Kidney tubule cell (primary cell): ENCODE data around the gene KLRF2.
"Not testable (repeated sequence)": the region's sequence is repeated elsewhere in the genome, so short reads cannot be mapped to it uniquely, and the experiment has no call there.

Source experiments
- DNase-seq: peaks from one replicate; pipeline ENCODE4 v3.0.0-alpha.2; 2018; ENCODE audit warnings: low spot score

Gene KLRF2, protein sequence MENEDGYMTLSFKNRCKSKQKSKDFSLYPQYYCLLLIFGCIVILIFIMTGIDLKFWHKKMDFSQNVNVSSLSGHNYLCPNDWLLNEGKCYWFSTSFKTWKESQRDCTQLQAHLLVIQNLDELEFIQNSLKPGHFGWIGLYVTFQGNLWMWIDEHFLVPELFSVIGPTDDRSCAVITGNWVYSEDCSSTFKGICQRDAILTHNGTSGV

DNA sequence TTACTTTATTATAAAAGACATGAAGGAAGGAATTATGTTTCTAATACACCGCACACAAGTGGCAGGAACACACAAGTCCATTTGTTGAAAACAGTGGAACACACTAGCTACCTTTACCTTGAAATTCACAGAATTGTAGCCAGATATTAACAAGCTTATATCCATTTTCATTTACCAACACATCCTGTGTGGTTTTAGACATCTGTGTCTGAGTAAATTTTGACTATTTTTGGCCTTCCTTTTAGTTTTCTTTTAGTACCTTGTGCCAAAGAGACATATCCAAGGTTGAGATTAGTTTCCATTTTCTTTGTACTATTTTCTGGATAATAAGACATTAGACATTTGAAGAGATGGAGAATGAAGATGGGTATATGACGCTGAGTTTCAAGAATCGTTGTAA lies at the start of gene KLRF2:
Gene KLRF2, plus strand, starts transcription at position 244 of the 400 bp plus-strand sequence. Its CDS starts 107 bp downstream, at position 351.
- no peak for DNase-seq

GRCh38 chr12:9831720-9832119 lies 49.6 kb upstream of the KLRF2 start:
- no peak for DNase-seq

- DNase-seq, result no peak
Measured at GRCh38 chr12:9843407-9843806, 37.9 kb upstream of the KLRF2 start.

DNA sequence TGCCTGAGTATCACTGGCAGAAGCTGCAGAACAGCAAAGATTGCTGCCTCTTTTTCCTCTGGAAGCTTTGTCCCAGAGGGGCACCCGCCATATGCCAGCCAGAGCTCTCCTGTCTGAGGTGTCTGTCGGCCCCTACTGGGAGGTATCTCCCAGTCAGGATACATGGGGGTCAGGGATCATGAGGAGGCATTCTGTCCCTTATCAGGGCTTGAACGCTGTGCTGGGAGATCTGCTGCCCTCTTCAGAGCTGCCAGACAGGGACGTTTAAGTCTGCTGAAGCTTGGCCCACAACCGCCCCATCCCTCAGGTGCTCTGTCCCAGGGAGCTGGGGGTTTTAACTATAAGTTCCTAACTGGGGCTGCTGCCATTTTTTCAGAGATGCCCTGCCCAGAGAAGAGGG lies 32.4 kb upstream of the KLRF2 start:
- DNase-seq, result no peak

DNA sequence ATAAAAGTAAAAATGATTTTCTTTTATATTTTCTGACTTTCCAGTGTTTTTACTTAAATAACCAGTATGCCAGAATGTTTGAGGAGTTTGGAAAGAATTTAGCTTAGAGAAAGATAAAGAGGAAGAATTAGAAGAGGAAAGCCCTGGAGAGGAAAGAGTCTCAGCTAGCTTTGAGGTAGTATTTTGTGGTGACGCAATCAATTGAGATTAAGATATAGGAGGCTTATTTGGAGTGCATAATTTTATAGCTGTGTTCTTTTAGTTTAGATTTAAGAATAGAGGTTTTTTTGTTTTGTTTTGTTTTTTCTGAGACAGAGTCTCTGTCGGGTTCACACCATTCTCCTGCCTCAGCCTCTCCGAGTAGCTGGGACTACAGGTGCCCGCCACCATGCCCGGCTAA lies 30.2 kb upstream of the KLRF2 start:
- DNase-seq, result no peak

GRCh38 chr12:9851927-9852326 lies 29.4 kb upstream of the KLRF2 start:
- DNase-seq, result no peak

DNA sequence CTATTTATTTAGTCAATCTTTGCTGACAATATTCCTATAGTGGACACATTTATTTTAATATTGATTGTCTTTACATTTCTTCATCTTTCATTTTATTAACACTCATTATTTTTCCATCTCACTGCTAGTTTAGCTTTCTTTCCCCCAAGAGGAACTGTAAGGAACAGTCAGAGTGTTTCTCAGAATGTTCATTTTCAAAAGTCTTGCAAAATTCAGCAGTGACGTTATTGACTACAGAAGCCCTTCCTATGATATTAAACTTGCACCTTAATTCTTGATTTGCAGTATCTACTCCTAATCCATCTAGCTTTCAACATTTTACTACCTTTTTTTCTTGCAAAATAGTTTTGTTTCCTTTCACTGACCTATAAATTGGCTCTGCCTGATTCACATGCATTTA lies 25.1 kb upstream of the KLRF2 start:
- DNase-seq, result no peak

GRCh38 chr12:9856894-9857293 lies 24.4 kb upstream of the KLRF2 start:
- no peak for DNase-seq

DNA sequence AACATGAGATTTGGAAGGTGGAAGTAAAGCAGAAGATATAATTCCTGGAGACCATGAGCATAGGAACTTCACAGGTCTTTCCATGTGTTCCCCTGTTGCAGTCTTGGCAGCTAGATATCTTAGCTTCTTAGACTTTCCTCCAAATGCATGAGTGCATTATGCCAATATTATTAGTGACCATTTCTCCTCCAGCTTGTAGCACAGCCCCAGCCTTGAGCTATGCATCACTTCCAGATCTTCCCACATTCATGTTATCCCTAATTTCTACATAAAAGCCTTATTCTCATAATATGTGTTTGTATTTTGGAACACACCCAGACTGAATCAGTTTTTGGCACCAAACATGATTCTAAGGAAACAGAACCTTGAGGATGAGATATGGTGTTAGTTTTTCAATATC lies 23.2 kb upstream of the KLRF2 start:
- DNase-seq, result no peak

- no peak for DNase-seq
Measured at GRCh38 chr12:9864913-9865675, 16.2 kb upstream of the KLRF2 start.

DNA sequence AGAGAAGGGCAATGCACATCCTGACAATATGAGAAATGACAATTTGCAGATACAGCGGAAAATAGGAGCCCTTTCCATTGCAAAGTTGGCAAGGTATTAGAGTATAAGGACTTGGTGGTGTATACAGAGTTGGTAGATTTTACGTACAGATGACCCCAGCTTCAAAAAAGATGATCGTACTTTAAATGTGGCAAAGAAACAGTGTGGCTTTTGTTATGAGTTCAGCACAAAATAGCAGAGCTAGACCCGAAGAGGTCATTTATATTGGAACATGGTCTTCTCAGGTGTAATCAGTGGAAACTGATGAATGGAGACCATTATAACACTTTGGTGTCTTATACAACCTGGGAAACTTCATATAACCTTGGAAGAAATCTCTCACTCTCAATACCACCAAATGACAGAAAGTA lies 14.4 kb upstream of the KLRF2 start:
- DNase-seq, result no peak

DNA sequence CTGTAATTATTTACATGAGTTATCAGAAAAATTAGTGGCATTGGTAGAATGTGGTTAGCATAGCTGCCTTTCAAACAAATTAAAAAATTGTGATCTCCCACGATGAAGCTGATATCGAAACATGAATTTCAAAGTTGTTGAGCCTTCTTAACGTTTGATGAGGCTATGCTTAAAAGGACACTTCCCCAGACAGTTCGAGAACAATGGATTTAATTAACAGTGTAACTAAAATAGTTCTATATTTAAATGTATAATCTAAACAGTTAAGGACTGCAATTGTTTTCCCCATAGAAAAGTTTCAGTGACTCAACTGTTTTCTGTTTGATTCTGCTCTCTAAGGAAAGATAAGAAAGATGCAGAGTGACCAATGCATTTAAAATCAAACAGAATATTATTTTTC lies 13.8 kb upstream of the KLRF2 start:
- no peak for DNase-seq

DNA sequence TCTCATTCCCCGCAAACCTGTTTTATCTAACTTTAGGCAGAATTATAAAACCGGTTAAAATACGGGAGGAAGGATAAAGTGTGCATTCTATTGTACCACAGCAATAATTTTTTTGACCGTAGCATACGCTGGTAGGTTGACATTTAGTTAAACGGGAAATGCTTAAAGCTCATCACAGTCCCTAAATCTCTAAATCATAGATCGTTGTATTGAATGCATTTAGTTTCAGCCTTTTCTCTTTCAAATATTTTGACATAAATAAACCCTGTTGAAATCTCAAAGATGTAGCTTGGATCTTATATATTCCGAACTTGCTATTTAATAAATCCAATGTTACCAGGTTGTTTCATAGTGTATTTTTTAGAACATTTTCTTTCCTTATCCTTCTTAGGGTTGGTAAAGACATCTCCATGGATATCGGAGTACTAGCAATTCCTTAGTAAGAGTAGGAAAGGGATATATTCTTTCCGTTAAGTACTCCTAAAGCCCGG lies 12.9 kb upstream of the KLRF2 start:
- no peak for DNase-seq

DNA sequence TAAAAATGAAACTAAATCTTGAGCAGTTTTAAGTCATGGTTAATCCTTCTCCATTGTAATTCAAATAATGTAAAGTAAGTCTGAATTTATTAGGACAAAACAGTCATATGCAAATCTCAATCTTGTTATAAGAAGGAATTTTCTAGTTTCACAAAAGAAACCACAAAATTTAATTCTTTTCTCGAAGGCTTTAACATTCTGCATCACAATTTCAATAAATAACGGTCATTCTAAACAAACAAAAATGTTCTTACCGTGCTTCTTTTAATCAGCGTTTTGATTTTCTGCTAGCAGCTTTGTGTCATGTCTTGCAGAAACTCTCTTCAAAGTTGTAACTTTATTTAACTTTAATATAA lies 12.4 kb upstream of the KLRF2 start:
- no peak for DNase-seq

GRCh38 chr12:9869307-9870161 lies 11.8 kb upstream of the KLRF2 start, which contains the start of gene CLEC2B:
Gene CLEC2B, minus strand, starts transcription at chr12:9869354.
- peak; percentile 55 for DNase-seq

- no peak for DNase-seq
Measured at GRCh38 chr12:9870286-9870866, 10.9 kb upstream of the KLRF2 start.

GRCh38 chr12:9872162-9872561 lies 9.1 kb upstream of the KLRF2 start:
- DNase-seq, result no peak

GRCh38 chr12:9872742-9873141 lies 8.5 kb upstream of the KLRF2 start:
- DNase-seq, result no peak

DNA sequence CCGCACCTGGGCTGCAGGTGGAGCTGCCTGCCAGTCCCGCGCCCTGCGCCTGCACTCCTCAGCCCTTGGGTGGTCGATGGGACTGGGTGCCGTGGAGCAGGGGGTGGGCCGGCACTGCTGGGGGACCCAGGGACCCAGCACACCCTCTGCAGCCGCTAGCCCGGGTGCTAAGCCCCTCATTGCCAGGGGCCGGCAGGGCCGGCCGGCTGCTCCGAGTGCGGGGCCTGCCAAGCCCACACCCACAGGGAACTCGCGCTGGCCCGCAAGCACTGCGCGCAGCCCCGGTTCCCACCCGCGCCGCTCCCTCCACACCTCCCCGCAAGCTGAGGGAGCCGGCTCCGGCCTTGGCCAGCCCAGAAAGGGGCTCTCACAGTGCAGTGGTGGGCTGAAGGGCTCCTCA lies 5.2 kb upstream of the KLRF2 start:
- DNase-seq, result not testable (repeated sequence)

GRCh38 chr12:9880532-9881078 lies 684 bp upstream of the KLRF2 start:
- DNase-seq, result no peak

- DNase-seq, result no peak
Measured at GRCh38 chr12:9881988-9882387, 699 bp downstream of the KLRF2 start.

DNA sequence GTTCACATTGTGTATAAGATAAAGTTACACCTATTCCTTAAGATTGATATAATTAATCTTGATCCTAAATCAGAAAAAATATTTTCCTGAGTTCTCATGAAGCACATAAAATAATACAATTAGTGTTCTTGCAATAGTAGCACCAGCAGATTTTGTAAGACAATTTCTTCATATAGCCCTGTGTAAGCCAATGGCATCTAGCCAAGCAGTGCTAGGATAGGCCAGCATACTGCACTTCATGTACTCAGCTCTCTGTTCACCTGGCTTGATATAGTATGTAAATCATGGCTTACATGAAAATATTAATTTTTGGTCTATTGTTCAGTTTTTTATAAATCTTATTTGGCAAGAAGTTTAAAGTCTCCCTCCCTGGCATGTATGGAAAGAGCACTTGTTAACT lies 1.9 kb downstream of the KLRF2 start:
- DNase-seq, result no peak
